Cardiac muscle cell (in vitro differentiated cells and primary cell): Measurements from ENCODE around the gene TNNC2. TPM values are rescaled to one million over a fixed set of nuclear protein-coding genes. Genes with fewer than 3 reads are reported as not detected.

ENCODE experiments used
- DNase-seq, 2 donors: peaks; one replicate each; pipeline versions ENCODE4 v3.0.0 to v3.0.0-alpha.2; 2010 to 2017; ENCODE audit warnings: low read depth in 1 of 2, low spot score in 1 of 2
- H3K27ac ChIP-seq: fragments of 200-600 bp; sonication (generic); 2 replicates; pipeline ENCODE4 v1.5.1; 2016
- H3K27me3 ChIP-seq: fragments of 200-600 bp; sonication (generic); 2 replicates; pipeline ENCODE4 v1.6.0; 2016; ENCODE audit warnings: control low read depth
- H3K36me3 ChIP-seq: fragments of 200-600 bp; sonication (generic); 2 replicates; pipeline ENCODE4 v1.5.1; 2016; ENCODE audit warnings: control low read depth
- H3K4me1 ChIP-seq: fragments of 200-600 bp; sonication (generic); 2 replicates; pipeline ENCODE4 v1.8.1; 2017; ENCODE audit warnings: low read depth, mild to moderate bottlenecking, mixed run types
- H3K4me3 ChIP-seq: fragments of 200-600 bp; sonication (generic); 2 replicates; pipeline ENCODE4 v1.5.1; 2016; ENCODE audit warnings: mild to moderate bottlenecking
- H3K9me3 ChIP-seq: fragments of 200-600 bp; sonication (generic); 2 replicates; pipeline ENCODE4 v1.5.1; 2017; ENCODE audit warnings: low read depth, mild to moderate bottlenecking, control low read depth
- CTCF ChIP-seq: IDR thresholded peaks from 2 replicates; pipeline ENCODE4 v1.5.1; 2012; ENCODE audit warnings: low read depth, mild to moderate bottlenecking, low read length
- polyA plus RNA-seq: library from polyadenylated mRNA; unstranded; fragments of >200 nt; fragmentation: Nextera tagmentation; extraction: Ambion mirVana; gene quantifications from 2 replicates; pipeline ENCODE4 v1.2.1, GENCODE V29; 2016
- total RNA-seq: library from RNA; depleted of rRNA; stranded (reverse); fragments of >200 nt; gene quantifications from 2 replicates; pipeline ENCODE4 v1.2.3, GENCODE V29; 2016

TNNC2 gene
- total and polyA plus RNA-seq, 2 experiments from 2014 or later = 36.0 to 96.3 TPM

GRCh38 chr20:45860560-45861220, 33.6 kb upstream of the TNNC2 start:
- no peaks in the 10 kb centered on the region for H3K9me3 ChIP-seq
- no peak for TF ChIP-seq CTCF
- H3K36me3 ChIP-seq = no peaks in the 10 kb centered on the region
- H3K27me3 ChIP-seq = no peaks in the 10 kb centered on the region
- peaks cover 12% of the 10 kb centered on the region for H3K4me1 ChIP-seq
- H3K27ac ChIP-seq = no peak overlapping the region
- H3K4me3 ChIP-seq = no peak overlapping the region
- no peak for DNase-seq

- DNase-seq = no peak
- H3K27ac ChIP-seq = no peak overlapping the region
Observed at GRCh38 chr20:45859916-45860315, 32.8 kb upstream of the TNNC2 start.

GRCh38 chr20:45857882-45858216, 30.7 kb upstream of the TNNC2 start:
- Histone ChIP-seq H3K4me3 (peak overlapping the region; percentile 60), H3K9me3 (no peaks in the 10 kb centered on the region), H3K4me1 (peaks cover 12% of the 10 kb centered on the region), H3K27me3 (no peaks in the 10 kb centered on the region), H3K36me3 (no peaks in the 10 kb centered on the region), H3K27ac (peak overlapping the region; percentile 73)
- no peak for TF ChIP-seq CTCF
- DNase-seq = no peak

More at GRCh38 chr20:45859916-45860315, 32.8 kb upstream of the TNNC2 start:
- Histone ChIP-seq H3K36me3 (no peaks in the 10 kb centered on the region), H3K4me3 (no peak overlapping the region), H3K9me3 (no peaks in the 10 kb centered on the region), H3K4me1 (peaks cover 12% of the 10 kb centered on the region), H3K27me3 (no peaks in the 10 kb centered on the region)
- TF ChIP-seq CTCF = no peak

- Histone ChIP-seq H3K4me3 (peak within 1 kb of the TSS; percentile 60), H3K27ac (peak within 1 kb of the TSS; percentile 73), H3K9me3 (no peaks in the 10 kb centered on the region), H3K36me3 (no peaks in the 10 kb centered on the region), H3K27me3 (no peaks in the 10 kb centered on the region), H3K4me1 (peaks cover 12% of the 10 kb centered on the region)
- no peak for TF ChIP-seq CTCF
- peak; percentile 100 for DNase-seq
Observed at GRCh38 chr20:45857114-45857881, 30.2 kb upstream of the TNNC2 start, which contains the start of the genes ACOT8 and ZSWIM3. Gene ACOT8, minus strand, starts transcription at chr20:45857392. Its CDS starts 77 bp downstream, at chr20:45857315. Gene ZSWIM3, plus strand, starts transcription at chr20:45857614. Its CDS starts 212 bp downstream, at chr20:45857826.

- no peak for TF ChIP-seq CTCF
- Histone ChIP-seq H3K9me3 (no peaks in the 10 kb centered on the region), H3K36me3 (peaks cover 3% of the 10 kb centered on the region), H3K4me3 (no peak overlapping the region), H3K4me1 (peaks cover 21% of the 10 kb centered on the region), H3K27ac (no peak overlapping the region), H3K27me3 (no peaks in the 10 kb centered on the region)
- DNase-seq = no peak
Observed at GRCh38 chr20:45853484-45853883, 26.4 kb upstream of the TNNC2 start.
